Keratinocyte (primary cell): ENCODE results near the gene XRCC3.

Experiments
- EZH2 ChIP-seq: IDR thresholded peaks from one replicate; pipeline ENCODE4 v1.6.1; 2012; ENCODE audit warnings: inconsistent platforms, mild to moderate bottlenecking, low read length, moderate library complexity
- TF ChIP-seq, protein P1 (sequence below), 3 experiments: IDR thresholded peaks in 1 of 3; conservative IDR thresholded peaks in 1 of 3; optimal IDR thresholded peaks in 1 of 3; 2 replicates in 2 of 3; 3 replicates in 1 of 3; pipeline versions ENCODE3 to v1.5.1; 2011; ENCODE audit warnings: low read length in 3 of 3, mild to moderate bottlenecking in 3 of 3, moderate library complexity in 2 of 3, control low read depth in 1 of 3, inconsistent platforms in 1 of 3; ENCODE audit not compliant: insufficient read depth in 2 of 3; ENCODE audit errors: extremely low read depth in 1 of 3

- TF ChIP-seq, protein P1, sequence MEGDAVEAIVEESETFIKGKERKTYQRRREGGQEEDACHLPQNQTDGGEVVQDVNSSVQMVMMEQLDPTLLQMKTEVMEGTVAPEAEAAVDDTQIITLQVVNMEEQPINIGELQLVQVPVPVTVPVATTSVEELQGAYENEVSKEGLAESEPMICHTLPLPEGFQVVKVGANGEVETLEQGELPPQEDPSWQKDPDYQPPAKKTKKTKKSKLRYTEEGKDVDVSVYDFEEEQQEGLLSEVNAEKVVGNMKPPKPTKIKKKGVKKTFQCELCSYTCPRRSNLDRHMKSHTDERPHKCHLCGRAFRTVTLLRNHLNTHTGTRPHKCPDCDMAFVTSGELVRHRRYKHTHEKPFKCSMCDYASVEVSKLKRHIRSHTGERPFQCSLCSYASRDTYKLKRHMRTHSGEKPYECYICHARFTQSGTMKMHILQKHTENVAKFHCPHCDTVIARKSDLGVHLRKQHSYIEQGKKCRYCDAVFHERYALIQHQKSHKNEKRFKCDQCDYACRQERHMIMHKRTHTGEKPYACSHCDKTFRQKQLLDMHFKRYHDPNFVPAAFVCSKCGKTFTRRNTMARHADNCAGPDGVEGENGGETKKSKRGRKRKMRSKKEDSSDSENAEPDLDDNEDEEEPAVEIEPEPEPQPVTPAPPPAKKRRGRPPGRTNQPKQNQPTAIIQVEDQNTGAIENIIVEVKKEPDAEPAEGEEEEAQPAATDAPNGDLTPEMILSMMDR (optimal IDR thresholded peaks at IDR 0.05 in 1 of 3, IDR thresholded peaks at IDR 0.05 in 1 of 3, conservative IDR thresholded peaks at IDR 0.05 in 1 of 3; ENCODE audit: extremely low read depth in 1 of 3, insufficient read depth in 2 of 3, low read length in 3 of 3), result no peak
- no peak for TF ChIP-seq EZH2
These were observed 38.5 kb upstream of the XRCC3 start for GRCh38 chr14:103753774-103754173.
